ENCODE measurements around the gene ZFYVE26.

Gene ZFYVE26

DNA sequence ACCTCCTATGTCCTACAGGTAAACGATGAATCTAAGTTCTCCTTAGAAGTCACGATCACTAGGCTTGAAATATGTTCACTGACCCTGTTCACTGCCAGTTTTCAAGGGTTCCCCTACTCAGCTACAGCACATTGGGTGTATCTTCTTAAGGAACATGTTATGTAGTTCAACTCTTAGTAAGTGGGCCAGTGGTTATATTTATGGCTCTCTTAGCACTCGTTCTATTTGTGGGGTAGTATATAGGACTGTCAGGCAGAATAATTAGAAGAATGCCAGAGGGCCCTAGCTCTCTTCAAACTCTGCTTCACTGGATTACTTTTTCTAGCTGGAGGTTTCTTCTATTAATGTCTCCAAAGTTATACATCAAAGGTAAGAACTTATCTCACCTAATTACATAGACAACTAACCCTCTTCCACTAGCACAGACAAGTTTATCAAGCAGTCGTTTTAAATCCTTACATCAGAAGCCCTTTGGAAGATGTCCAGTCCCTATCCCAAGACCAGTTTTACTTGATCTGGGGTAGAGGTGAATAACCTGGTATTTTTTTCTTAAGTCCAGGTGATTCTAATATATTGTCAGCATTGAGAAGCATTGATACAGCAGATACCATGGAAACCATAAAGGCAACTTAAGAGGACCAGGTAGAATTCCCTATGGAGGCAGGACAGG is 39.6 kb downstream of the ZFYVE26 start (continued):
- TF ChIP-seq ZNF518A (tag by site-specific recombination; conservative IDR thresholded peaks at IDR 0.05; ENCODE audit: low read depth) (no peak), ZNF211 (tag by site-specific recombination; IDR thresholded peaks at IDR 0.05; ENCODE audit: low read depth) (no peak), SETDB1 (IDR thresholded peaks at IDR 0.05; ENCODE audit: insufficient read length, low read length) (no peak), ZBTB10 (tag by site-specific recombination; IDR thresholded peaks at IDR 0.05) (no peak)

- Histone ChIP-seq H3K36me3 (ENCODE audit: control insufficient read depth in 2 of 2, insufficient read depth in 1 of 2, low read length in 2 of 2) (peaks cover 33 to 92% of the 10 kb centered on the region in 2 experiments), H3K9me3 (ENCODE audit: control insufficient read depth, insufficient read depth, low read depth, low read length) (no peaks in the 10 kb centered on the region), H3K27ac (ENCODE audit: extremely low read depth, low read depth, low read length) (no peak overlapping the region), H3K4me3 (ENCODE audit: low read depth, low read length) (no peak overlapping the region), H3K4me1 (ENCODE audit: control insufficient read depth, insufficient read depth, low read length) (no peaks in the 10 kb centered on the region)
- CTCF ChIA-PET = interaction anchor here (1.0 kb wide), 1 partner anchor 8 kb away, joined by 3 read pairs; no protein-coding TSS in a partner anchor
- no peak for TF ChIP-seq KLF7 (tag by site-specific recombination; IDR thresholded peaks at IDR 0.05; ENCODE audit: borderline replicate concordance)
- TF ChIP-seq ZNF549 (tag by site-specific recombination; IDR thresholded peaks at IDR 0.05) = no peak
- no peak for TF ChIP-seq ZBTB17 (tag by site-specific recombination; IDR thresholded peaks at IDR 0.05)
- POLR2A ChIA-PET = no interaction called here
Measured at GRCh38 chr14:67773844-67774377, 42.5 kb downstream of the ZFYVE26 start.

- ChIA-PET POLR2A (no interaction called here), CTCF (interaction anchor here (0.7 kb wide), 1 partner anchor 184 kb away, joined by 3 read pairs; no protein-coding TSS in a partner anchor)
- Histone ChIP-seq H3K36me3 (ENCODE audit: control insufficient read depth in 2 of 2, insufficient read depth in 1 of 2, low read length in 2 of 2) (peaks cover 28 to 89% of the 10 kb centered on the region in 2 experiments), H3K27ac (ENCODE audit: extremely low read depth, low read depth, low read length) (no peak overlapping the region), H3K4me1 (ENCODE audit: control insufficient read depth, insufficient read depth, low read length) (no peaks in the 10 kb centered on the region), H3K9me3 (ENCODE audit: control insufficient read depth, insufficient read depth, low read depth, low read length) (no peaks in the 10 kb centered on the region), H3K4me3 (ENCODE audit: low read depth, low read length) (no peak overlapping the region)
- no peak for TF ChIP-seq SALL2 (tag by site-specific recombination; IDR thresholded peaks at IDR 0.05; ENCODE audit: borderline replicate concordance)
- TF ChIP-seq YY2 (tag by site-specific recombination; IDR thresholded peaks at IDR 0.05) = no peak
- no peak for TF ChIP-seq ZSCAN16 (tag by site-specific recombination; IDR thresholded peaks at IDR 0.05)
- TF ChIP-seq ZNF792 (tag by site-specific recombination; IDR thresholded peaks at IDR 0.05) = no peak
- TF ChIP-seq ZNF211 (tag by site-specific recombination; IDR thresholded peaks at IDR 0.05; ENCODE audit: low read depth) = no peak
Measured at GRCh38 chr14:67768219-67768618, 48.2 kb downstream of the ZFYVE26 start.
